K562 (cell line): Measurements from ENCODE around the gene CNOT10. TPM values are rescaled to one million over a fixed set of nuclear protein-coding genes. Genes with fewer than 3 reads are reported as not detected.
"Not testable (repeated sequence)": the region's sequence is repeated elsewhere in the genome, so short reads cannot be mapped to it uniquely, and the experiment has no call there.

Source experiments
- ATAC-seq: fragments of 200-7000 bp; cut with Tn5 transposase; 3 replicates; pipeline ENCODE4 v1.9.1; 2020; ENCODE audit warnings: moderate library complexity
- BruUV-seq: library from RNA; stranded (reverse); fragments of 400-500 nt; replicated peaks from 2 replicates; lab custom pipeline; 2021; lab: Mats Ljungman, UMichigan
- CTCF ChIA-PET: fragments of 300-600 bp; formaldehyde crosslinking; extraction: SDS; loops from one replicate; lab custom pipeline; 2021; ENCODE audit warnings: low intra/inter-chr PET ratio; lab: Yijun Ruan, JAX
- POLR2A ChIA-PET: fragments of 300-600, 350-650 bp; sonication (Branson Sonifier 250); formaldehyde crosslinking; extraction: SDS; loops from one replicate; lab custom pipeline; 2021; ENCODE audit warnings: antibody characterized with exemption, inconsistent platforms; lab: Yijun Ruan, JAX
- DNase-seq, 4 experiments: peaks; one replicate each; pipeline versions ENCODE4 v3.0.0 to v3.0.0-alpha.2; 2011 to 2018; ENCODE audit warnings: low spot score in 3 of 4, mixed read lengths in 3 of 4; ENCODE audit errors: extremely low read depth in 1 of 4
- FAIRE-seq: peaks from 2 replicates; lab custom pipeline; 2011; peaks lifted over from hg19 to GRCh38; lab: Jason Lieb, UNC
- H2AFZ ChIP-seq: 2 replicates; pipeline ENCODE4 v1.6.0; 2011; ENCODE audit warnings: low read depth, low read length, control low read depth, inconsistent platforms
- H3K27ac ChIP-seq: fragments of 200-600 bp; 3 replicates; pipeline ENCODE4 v1.8.0; 2011; ENCODE audit warnings: low read depth, mild to moderate bottlenecking, control low read depth, inconsistent platforms, low read length, moderate library complexity, mixed read lengths; ENCODE audit errors: extremely low read depth
- H3K27me3 ChIP-seq, 2 experiments: fragments of 300-600 bp in 1 of 2; 2 replicates in 1 of 2; 3 replicates in 1 of 2; pipeline versions ENCODE4 v1.6.0 to v1.8.0; 2011; ENCODE audit warnings: inconsistent platforms in 2 of 2, low read length in 2 of 2, mild to moderate bottlenecking in 1 of 2, mixed read lengths in 1 of 2, moderate library complexity in 1 of 2; ENCODE audit not compliant: control insufficient read depth in 2 of 2, insufficient read depth in 2 of 2
- H3K36me3 ChIP-seq: fragments of 300-600 bp; 3 replicates; pipeline ENCODE4 v1.8.0; 2011; ENCODE audit warnings: mild to moderate bottlenecking, low read length, inconsistent platforms; ENCODE audit not compliant: control insufficient read depth, insufficient read depth
- H3K4me1 ChIP-seq, 2 experiments: fragments of 200-600 bp in 1 of 2; replicated peaks in 1 of 2; 2 replicates in 1 of 2; 3 replicates in 1 of 2; pipeline versions ENCODE4 v1.5.1 to v1.8.0; 2011; ENCODE audit warnings: inconsistent platforms in 2 of 2, low read length in 2 of 2, mild to moderate bottlenecking in 1 of 2, mixed read lengths in 1 of 2, moderate library complexity in 1 of 2; ENCODE audit not compliant: control insufficient read depth in 2 of 2, insufficient read depth in 2 of 2
- H3K4me2 ChIP-seq: 2 replicates; pipeline ENCODE4 v1.6.1; 2011; ENCODE audit warnings: low read length, control low read depth, inconsistent platforms, mixed read lengths; ENCODE audit not compliant: insufficient read depth
- H3K4me3 ChIP-seq: fragments of 200-600 bp; sonication (generic), shearing (Covaris generic); 2 replicates; pipeline ENCODE4 v1.5.1; 2016; ENCODE audit warnings: control low read depth, inconsistent platforms
- H3K79me2 ChIP-seq: fragments of 200-600 bp; 3 replicates; pipeline ENCODE4 v1.8.0; 2011; ENCODE audit warnings: low read length, inconsistent platforms; ENCODE audit not compliant: control insufficient read depth, insufficient read depth
- H3K9ac ChIP-seq, 2 experiments: 2 replicates each; pipeline versions ENCODE4 v1.6.0 to v1.6.1; 2011; ENCODE audit warnings: low read depth in 2 of 2, low read length in 2 of 2, control low read depth in 1 of 2, inconsistent platforms in 1 of 2, mild to moderate bottlenecking in 1 of 2, mixed read lengths in 1 of 2; ENCODE audit not compliant: insufficient read depth in 1 of 2
- H3K9me1 ChIP-seq: one replicate; pipeline ENCODE4 v1.6.0; 2011; ENCODE audit warnings: inconsistent platforms, mild to moderate bottlenecking, low read length, moderate library complexity; ENCODE audit not compliant: control insufficient read depth, insufficient read depth
- H3K9me3 ChIP-seq: replicated peaks from 2 replicates; pipeline ENCODE4 v1.5.1; 2011; ENCODE audit warnings: low read depth, low read length, inconsistent platforms; ENCODE audit not compliant: control insufficient read depth, insufficient read depth
- H4K20me1 ChIP-seq: replicated peaks from 2 replicates; pipeline ENCODE4 v1.6.1; 2011; ENCODE audit warnings: low read length, inconsistent platforms, mixed read lengths; ENCODE audit not compliant: control insufficient read depth, insufficient read depth
- BRF2 ChIP-seq: IDR thresholded peaks from 3 replicates; pipeline ENCODE4 v1.6.1; 2011; ENCODE audit warnings: borderline replicate concordance, mild to moderate bottlenecking; ENCODE audit not compliant: insufficient read length, insufficient read depth
- CHD4 ChIP-seq: fragments of 200-600 bp; sonication (generic); IDR thresholded peaks from 3 replicates; pipeline ENCODE4 v1.6.1; 2012; ENCODE audit warnings: low read depth, mild to moderate bottlenecking, mixed read lengths, low read length, inconsistent platforms; ENCODE audit not compliant: insufficient read depth, insufficient replicate concordance, poor library complexity, severe bottlenecking
- DMBX1 ChIP-seq: fragments of 250-450 bp; sonication (Bioruptor Pico); IDR thresholded peaks from 2 replicates; pipeline ENCODE4 v1.8.0; 2022; ENCODE audit warnings: inconsistent platforms, mild to moderate bottlenecking, moderate library complexity, borderline replicate concordance
- FOXA3 ChIP-seq, 2 experiments: fragments of 450-650 bp in 1 of 2; sonication (generic) in 1 of 2; formaldehyde crosslinking; IDR thresholded peaks in 1 of 2; conservative IDR thresholded peaks in 1 of 2; 2 replicates each; pipeline versions ENCODE4 v1.4.0 to v1.8.0; 2020 to 2022; ENCODE audit warnings: mild to moderate bottlenecking in 2 of 2, missing genetic modification reagents in 1 of 2
- FOXP1 ChIP-seq: sonication (generic); formaldehyde crosslinking; IDR thresholded peaks from 2 replicates; pipeline ENCODE4 v1.8.0; 2022; ENCODE audit warnings: mild to moderate bottlenecking, missing genetic modification reagents
- ZBTB11 ChIP-seq, 3 experiments: fragments of 200-800 bp in 1 of 3; fragments of 250-450 bp in 1 of 3; fragments of 450-650 bp in 1 of 3; sonication (Bioruptor Pico) in 1 of 3; sonication (Bioruptor generic) in 1 of 3; formaldehyde crosslinking in 1 of 3; IDR thresholded peaks; 2 replicates each; pipeline versions ENCODE4 v1.6.1 to v1.8.0; 2016 to 2022; ENCODE audit warnings: mild to moderate bottlenecking in 2 of 3, missing genetic modification characterization in 2 of 3, missing compliant biosample characterization in 1 of 3, moderate library complexity in 1 of 3
- ZFP36 ChIP-seq: fragments of 150-350 bp; IDR thresholded peaks from 2 replicates; pipeline ENCODE4 v1.6.1; 2018; ENCODE audit warnings: low read length, low read depth; ENCODE audit not compliant: partially characterized antibody
- ZSCAN29 ChIP-seq: fragments of 450-650 bp; IDR thresholded peaks from 2 replicates; pipeline ENCODE4 v1.6.1; 2017
- WGBS: fragments of 100-300 bp; shearing (Covaris generic); methylation state at CpG from one replicate; pipeline ENCODE4 v1.1.6; 2016; ENCODE audit warnings: low coverage, mixed read lengths; ENCODE audit not compliant: insufficient coverage; ENCODE audit errors: missing lambda C conversion rate; 5-methylcytosine and 5-hydroxymethylcytosine counted together
- in situ Hi-C: fragments of 300-500 bp; cut with MboI; formaldehyde crosslinking; loops from 4 replicates; pipeline ENCODE4 v1.15.0; 2018; ENCODE audit warnings: inconsistent platforms, mixed read lengths
- intact Hi-C: fragments of 100-400 bp; cut with micrococcal nuclease; formaldehyde crosslinking; loops from 2 replicates; pipeline ENCODE4 v1.14.2; 2022
- polyA plus RNA-seq, 8 experiments: library from polyadenylated mRNA; depleted of rRNA in 4 of 8; stranded (reverse) in 5 of 8; unstranded in 3 of 8; fragments of >200 nt; fragmentation: Nextera tagmentation in 2 of 8; fragmentation: Illumina TruSeq in 1 of 8; extraction: Ambion mirVana in 2 of 8; extraction: Trizol in 1 of 8; gene quantifications; 2 replicates each; pipeline versions ENCODE4 v1.2.1 to v1.2.3, GENCODE V29; 2011 to 2014; ENCODE audit warnings: inconsistent platforms in 1 of 8, missing spikeins in 1 of 8
- total RNA-seq, 7 experiments: library from RNA; depleted of rRNA in 6 of 7; stranded (reverse); fragments of >200 nt in 6 of 7; fragmentation: Illumina TruSeq in 2 of 7; extraction: Trizol in 2 of 7; gene quantifications; 2 replicates each; pipeline versions ENCODE4 v1.2.1 to v1.2.3, GENCODE V29; 2011 to 2021; ENCODE audit warnings: low replicate concordance in 1 of 7

Gene CNOT10
- total and polyA plus RNA-seq, 9 of the 15 experiments (the other 6 are each of a cell fraction or from before 2014, with no cell fraction given), result 35.7 to 114 (median 81.9) TPM

- H3K9me3 ChIP-seq, H3K36me3 ChIP-seq, DNase-seq, intact Hi-C loops, H3K9ac ChIP-seq, CTCF ChIA-PET, H3K79me2 ChIP-seq, BruUV-seq, H3K4me3 ChIP-seq, ATAC-seq, H4K20me1 ChIP-seq, H3K4me1 ChIP-seq, H3K4me2 ChIP-seq, H3K27ac ChIP-seq, FAIRE-seq, in situ Hi-C loops, H3K9me1 ChIP-seq: not testable (repeated sequence)
- 5% methylated on average over 11 of the region's 11 CpGs for WGBS
- POLR2A ChIA-PET, result interaction anchor here (0.7 kb wide), 1 partner anchor 9 kb away, joined by 3 read pairs; no protein-coding TSS in a partner anchor
- Histone ChIP-seq H3K27me3 (peaks cover 34 to 45% of the 10 kb centered on the region in 2 experiments; a peak in 4 of 5 replicates), H2AFZ (0 out of 2 replicates have a peak overlapping the region, but pooled peaks have one; percentile 18)
Observed at GRCh38 chr3:32796384-32796950, 111.5 kb downstream of the CNOT10 start.

- Histone ChIP-seq H3K4me2 (no peak overlapping the region), H3K9me1 (no peaks in the 10 kb centered on the region), H3K9ac (no peak overlapping the region), H3K4me1 (no peaks in the 10 kb centered on the region; a peak in 2 of 5 replicates), H3K36me3 (no peaks in the 10 kb centered on the region), H3K79me2 (no peaks in the 10 kb centered on the region), H3K27me3 (peaks cover 30 to 45% of the 10 kb centered on the region in 2 experiments; a peak in 4 of 5 replicates), H2AFZ (no peak overlapping the region), H3K27ac (no peak overlapping the region), H4K20me1 (no peaks in the 10 kb centered on the region), H3K9me3 (no peaks in the 10 kb centered on the region), H3K4me3 (no peak overlapping the region)
- WGBS, result 0% methylated on average over 2 of the region's 2 CpGs
- CTCF ChIA-PET, result no interaction called here
- intact Hi-C loops (no loop called here), in situ Hi-C loops (no loop called here)
- no TSS peak for BruUV-seq
- DNase-seq, result peak in 1 of 4 experiments; percentile 24
- FAIRE-seq, result no peak
- POLR2A ChIA-PET, result interaction anchor here (0.6 to 1.2 kb wide), 3 partner anchors 15 to 185 kb away, joined by 3 to 5 read pairs (median 3); no protein-coding TSS in a partner anchor
- peak; percentile 31; the same call in 1 of the 3 replicates for ATAC-seq
- TF ChIP-seq ZBTB11 (CRISPR knock-in tag; IDR thresholded peaks at IDR 0.05) (no peak), FOXA3 (CRISPR knock-in tag; conservative IDR thresholded peaks at IDR 0.05 in 1 of 2, IDR thresholded peaks at IDR 0.05 in 1 of 2) (no peak), FOXP1 (CRISPR knock-in tag) (no peak), BRF2 (no peak), ZFP36 (no peak), ZSCAN29 (no peak), CHD4 (no peak), DMBX1 (CRISPR knock-in tag) (no peak)
Observed at GRCh38 chr3:32797776-32798175, 112.8 kb downstream of the CNOT10 start.
